GM18861 (cell line): ENCODE results near the gene PHKG2.

Experiments
- ATAC-seq: cut with Tn5 transposase; IDR thresholded peaks from one replicate; pipeline ENCODE4 v1.9.1; 2021; ENCODE audit not compliant: unreplicated experiment

The PHKG2 gene

DNA sequence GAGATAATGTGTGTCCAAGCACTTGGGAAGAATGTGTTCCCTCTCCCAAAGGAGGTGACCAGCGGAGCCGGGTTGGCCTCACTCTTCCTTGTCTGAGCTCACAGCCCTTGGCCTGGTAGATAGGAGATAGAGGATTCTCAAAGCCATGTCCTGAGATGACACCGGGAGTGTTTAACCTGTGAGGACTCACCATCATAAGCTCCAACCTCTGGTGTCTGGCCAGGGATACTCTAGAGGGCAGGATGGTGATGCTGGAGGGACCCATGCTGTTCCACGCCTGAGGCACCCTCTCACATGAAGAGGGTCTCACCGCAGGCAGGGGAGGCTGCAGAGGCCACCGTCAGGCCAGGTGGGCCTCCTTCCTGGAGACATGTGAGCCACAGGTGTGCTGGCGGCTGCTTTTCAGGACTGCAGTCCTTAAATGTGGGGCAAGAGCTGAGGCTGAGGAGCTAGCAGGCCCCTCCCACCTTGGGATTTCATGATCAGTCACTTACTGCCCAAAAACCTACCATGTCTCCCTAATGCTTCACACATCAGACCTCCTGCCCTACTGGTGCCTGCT is 45.4 kb downstream of the PHKG2 start:
- no peak for ATAC-seq

DNA sequence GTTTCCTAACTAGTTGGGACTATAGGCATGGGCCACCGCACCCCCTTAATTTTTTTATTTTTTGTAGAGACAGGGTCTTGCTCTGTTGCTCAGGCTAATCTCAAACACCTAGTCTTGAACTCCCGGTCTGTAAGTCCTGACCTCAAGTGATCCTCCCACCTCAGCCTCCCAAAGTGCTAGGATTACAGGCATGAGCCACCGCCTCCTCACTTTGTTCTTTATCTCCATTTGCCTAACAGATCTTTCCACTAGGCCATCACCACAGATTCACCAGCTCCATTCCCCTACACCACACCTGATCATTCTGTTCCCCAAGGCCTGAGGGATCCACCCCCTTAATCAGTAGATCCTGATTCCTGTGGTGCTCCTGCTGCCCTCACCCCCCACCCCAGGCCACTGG is 46.4 kb downstream of the PHKG2 start:
- no peak for ATAC-seq

DNA sequence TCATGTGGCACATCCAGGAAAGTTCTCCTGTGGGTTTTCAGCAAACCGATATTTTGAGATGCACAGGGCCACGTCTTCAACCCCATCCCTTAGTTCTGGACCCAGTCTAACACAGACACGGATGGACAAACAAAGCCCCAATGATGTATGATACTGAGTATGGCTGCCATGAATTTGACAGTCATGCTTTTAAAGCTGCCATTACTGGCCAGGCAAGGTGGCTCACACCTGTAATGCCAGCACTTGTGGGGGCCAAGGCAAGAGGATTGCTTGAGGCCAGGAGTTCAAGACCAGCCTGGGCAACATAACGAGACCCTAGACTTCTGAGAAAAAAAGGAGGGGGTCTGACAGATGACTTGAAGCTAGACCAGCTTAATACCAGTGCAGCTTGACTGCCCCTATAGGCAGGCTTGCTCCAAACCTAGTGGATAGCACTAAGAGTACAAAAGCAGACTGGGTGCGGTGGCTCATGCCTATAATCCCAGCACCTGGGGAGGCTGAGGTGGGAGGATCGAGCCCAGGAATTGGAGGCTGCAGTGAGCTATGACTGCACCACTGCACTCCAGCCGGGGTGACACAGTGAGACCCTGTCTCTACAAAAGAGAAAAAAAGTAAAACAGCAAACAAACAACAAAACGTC is 49.6 kb downstream of the PHKG2 start:
- ATAC-seq, result no peak
